ENCODE results near the gene AQP6.
A peak's percentile ranks its signal among the peaks of the same experiment; 100 is the strongest.

The AQP6 gene

DNA sequence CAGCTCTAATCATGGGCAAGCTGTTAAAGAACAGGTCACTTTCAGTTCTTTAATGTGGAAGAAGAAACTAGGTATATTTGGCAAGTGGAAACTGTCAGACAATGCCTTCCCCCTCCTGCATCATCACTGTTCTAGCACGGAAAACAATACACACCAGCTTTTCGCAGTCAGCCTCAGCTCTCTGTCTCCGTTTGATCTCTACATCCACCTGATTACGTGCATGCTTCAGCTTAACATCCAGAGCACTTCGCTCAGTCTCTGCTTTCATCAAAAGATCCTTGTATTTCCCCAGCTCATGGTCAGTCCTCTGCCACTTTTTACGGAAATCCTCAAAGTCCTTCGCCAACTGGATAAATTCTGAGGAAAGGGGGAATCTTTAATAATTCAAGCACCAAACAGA, 33.5 kb downstream of the AQP6 start:
- no peak for DNase-seq

DNA sequence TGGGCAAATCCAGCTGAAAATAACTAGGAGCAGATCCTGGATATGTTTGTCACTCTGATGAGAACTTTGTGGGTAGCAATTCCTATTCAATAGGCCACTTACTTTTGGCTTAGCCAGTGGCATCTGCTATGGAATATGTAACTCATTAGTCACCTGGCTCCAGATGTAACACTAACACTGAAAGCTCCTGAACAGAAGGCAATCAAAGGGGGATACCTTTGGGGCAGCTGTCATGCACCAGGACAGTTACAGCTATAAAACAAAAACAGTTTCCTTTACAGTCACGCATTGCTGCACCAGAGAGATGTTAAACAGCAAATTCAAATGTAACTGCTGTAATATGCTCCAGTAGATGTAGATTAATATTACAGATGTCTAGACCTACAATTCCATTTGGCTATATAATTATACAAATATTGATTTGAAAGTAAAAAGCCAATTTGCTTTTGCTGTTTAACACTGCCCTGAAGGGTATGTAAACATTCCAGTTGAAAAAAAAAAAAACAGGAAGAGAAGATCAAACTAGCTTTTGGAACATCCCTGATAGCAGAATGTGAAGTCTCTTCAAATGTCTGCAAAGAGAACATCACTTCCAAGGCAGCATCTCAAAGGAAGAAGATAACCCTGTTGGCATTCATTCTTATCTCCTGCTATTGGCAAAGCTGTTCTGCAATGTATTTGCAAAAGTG, 34.2 kb downstream of the AQP6 start:
- DNase-seq = no peak

GRCh38 chr12:50013361-50014147, 40.8 kb downstream of the AQP6 start:
- DNase-seq = no peak

DNA sequence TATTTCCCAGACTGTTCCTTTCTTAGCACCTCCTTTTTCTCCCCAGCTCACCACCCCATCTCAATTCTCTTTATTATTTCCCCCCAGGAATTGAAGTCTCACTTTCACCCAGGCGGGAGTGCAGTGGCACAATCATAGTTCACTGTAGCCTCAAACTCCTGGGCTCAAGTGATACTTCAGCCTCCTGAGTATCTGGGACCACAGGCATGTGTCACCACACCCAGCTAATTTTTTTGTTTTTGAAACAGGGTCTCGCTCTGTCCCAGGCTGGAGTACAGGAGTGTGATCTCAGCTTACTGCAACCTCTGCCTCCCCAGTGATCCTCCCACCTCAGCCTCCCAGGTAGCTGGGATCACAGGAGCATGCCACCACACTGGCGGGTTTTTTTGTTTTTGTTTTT, 41.6 kb downstream of the AQP6 start:
- DNase-seq = no peak

DNA sequence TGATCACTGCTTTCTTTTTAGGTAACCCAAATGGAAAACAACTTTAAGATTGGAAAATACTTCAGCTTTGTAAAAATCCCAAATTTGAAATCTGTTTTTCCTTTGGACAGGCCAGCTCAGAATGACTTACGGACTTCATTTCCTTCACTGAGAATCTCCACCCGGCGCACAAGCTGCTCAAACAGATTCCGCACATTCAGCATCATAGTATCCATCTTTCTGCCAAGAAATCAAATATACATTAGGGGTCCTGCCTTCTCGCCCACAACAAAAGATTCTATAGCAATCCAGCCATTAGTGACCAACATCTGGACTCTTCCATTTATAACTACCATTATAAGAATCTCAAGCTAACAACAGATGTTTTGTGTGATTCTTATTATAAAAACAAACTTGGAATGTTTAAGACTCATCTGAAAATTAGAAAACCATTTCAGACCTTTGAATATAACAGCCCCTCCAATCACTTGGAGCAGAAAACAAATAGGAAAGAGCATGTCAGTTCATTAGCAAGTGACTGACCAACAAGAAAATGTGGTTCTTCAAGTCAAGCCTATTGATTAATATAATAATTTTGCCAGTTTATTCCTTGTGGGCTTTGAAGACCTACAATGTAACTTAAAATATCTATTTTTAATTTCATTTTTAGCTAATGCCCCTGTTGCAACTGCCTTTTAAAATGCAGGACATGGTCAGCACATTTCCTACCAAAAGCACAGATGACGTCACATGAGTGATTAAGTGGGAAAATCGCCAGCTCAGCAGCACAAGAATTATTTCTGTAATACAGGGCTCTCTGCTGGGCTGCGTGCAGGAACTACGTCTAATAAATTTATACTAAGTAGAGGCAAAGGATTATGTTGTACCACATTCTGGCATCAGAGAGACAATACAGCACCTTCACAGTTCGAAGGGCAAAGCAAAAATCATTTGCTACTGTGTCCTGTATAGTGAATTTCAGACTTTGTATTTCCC, 44.0 kb downstream of the AQP6 start:
- DNase-seq = no peak

GRCh38 chr12:50017641-50018040, 44.9 kb downstream of the AQP6 start:
- no peak for DNase-seq

DNA sequence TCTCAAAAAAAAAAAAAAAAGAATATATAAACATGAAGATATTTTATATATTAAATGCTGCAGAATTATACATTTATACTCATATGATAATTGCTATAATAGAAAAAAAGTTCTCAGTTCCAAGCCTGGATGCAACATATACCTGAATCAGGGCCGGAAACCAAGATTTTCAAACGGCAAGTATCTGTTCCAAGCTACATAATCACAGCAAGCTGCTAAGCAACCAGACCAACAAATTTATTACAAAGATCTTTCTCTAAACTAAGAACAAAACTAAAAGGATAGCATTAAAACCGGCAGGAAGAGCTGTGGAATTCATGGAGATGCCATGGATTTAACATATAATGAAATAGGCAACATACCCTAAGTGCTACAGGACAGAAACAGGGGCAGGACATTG, 45.4 kb downstream of the AQP6 start:
- no peak for DNase-seq

DNA sequence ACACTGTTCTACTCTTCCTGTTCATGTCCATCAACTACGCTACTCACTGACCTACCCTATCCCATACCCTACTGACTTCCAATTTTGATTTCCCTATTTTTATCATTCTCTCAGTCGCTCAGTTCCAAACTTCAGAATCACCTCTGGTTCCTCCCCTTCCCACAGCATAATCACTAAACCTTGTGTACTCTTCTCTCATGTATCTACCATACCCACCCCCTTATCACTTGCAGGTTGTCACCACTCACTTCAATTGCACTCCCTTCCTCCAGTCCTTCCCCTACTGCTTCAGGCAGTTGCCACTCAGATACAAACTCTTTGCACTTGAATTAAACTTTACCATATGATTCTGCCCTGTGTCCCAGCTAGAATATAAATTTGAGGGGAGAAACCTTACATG, 46.2 kb downstream of the AQP6 start:
- no peak for DNase-seq

DNA sequence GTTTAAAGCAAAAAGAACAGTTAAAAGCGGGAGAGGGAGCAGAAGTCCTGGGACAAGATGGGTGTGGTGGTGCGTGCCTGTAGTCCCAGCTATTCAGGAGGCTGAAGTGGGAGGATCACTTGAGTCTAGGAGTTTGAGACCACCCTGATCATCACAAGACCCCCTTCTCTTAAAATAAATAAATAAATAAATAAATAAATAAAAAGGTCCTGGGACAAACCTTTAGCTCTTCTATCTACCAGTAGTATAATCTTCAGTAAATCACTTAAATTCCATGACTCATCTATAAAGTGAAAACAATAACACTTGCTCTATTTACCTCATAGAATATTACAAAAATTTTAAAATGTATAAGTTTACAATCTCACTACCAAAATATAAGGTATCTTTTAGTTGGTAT, 46.8 kb downstream of the AQP6 start:
- no peak for DNase-seq

DNA sequence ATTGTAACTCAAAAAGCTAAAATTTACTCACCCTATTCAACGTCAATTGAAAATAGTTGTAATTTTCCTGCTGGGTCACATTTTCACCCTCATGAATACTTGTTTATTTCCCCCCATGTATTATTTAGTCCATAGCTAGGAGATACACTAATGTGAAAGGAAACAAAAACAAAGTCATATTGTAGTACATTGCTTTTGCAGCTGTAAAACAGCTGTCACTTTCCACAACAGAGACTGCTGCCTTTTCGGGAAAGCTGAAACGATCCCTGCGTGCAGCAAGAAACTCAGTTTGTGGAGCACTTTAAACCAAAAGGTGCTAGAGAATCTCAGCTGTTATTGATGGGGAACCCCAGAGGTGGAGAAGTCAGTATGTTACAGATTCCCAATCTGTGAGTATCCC, 48.3 kb downstream of the AQP6 start:
- DNase-seq = no peak

DNA sequence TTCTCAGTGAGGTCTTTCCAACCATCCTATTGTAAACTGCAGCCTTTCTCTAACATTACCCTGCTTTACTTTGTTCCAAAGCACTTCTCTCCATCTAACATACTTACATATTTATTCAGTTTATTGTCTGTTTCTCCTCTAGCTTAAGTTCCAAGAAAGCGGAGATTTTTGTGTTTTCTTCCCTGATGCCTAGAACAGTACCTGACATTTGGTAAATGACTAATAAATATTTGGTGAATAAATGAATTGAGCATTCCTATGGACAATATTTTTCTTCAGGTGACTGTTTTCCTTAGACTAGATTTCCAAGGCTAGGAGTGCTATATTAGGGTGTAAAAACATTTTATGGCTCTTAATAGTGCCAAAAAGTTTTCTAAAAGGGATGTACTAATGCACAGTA, 50.2 kb downstream of the AQP6 start:
- no peak for DNase-seq

DNA sequence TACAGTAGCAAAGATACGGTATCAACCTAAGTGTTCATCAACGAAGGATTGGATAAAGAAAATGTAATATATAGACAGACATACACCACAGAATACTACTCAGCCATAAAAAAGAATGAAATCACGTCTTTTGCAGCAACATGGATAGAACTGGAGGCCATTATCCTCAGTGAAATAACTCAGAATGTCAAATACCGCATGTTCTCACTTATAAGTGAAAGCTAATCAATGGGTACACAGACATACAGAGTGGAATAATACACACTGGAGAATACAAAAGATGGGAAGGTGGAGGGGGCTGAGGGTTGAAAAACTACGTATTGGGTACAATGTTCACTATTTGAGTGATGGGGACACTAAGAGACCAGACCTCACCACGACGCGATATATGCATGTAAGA, 51.5 kb downstream of the AQP6 start:
- no peak for DNase-seq

- DNase-seq = no peak
Observed at GRCh38 chr12:50024805-50025186, 52.0 kb downstream of the AQP6 start.

DNA sequence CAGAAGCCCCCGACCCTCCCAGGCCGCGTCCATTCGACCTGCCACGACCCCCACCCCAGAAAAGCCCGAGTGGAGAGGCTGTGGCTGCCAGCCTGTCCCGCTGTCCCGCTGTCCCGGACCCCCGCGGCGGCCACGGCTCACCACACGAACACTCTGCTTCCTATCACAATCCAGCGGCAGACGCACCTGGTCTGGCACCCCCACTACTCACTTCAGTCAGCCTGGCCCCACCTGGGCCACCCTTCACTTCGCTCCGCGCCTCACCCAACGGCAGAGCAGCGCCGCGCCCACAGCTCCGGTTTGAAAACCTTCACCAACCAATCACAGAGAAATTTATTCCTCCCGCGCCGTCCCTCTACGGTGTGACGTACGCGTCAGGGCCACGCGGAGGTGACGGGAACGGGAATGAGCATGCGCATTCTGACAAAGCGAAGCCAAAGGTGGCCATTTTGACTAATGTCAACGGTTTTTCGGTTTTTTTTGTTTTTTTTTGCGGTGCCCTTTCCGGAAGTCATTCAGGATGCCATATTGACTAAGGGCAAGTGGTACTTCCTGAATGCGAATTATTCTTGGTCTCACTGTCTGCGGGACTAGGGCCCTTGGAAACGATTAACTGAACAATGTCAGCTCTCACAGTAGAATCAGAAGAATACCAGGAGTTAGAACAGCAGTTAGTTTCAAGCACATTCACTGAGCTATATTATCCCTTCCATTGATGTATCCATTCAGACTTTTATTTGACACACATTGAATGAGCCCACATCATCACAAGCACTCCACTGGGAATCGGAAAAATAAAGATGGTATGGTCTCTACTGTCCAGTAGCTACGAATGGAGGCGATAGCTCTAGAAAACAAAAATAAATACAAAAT, 52.7 kb downstream of the AQP6 start, which contains the start of gene RACGAP1:
Gene RACGAP1 (minus strand): TSS at position 308 of the 873 bp plus-strand sequence. CDS start 8,779 bp downstream, outside the sequence.
- DNase-seq = peak; percentile 89

DNA sequence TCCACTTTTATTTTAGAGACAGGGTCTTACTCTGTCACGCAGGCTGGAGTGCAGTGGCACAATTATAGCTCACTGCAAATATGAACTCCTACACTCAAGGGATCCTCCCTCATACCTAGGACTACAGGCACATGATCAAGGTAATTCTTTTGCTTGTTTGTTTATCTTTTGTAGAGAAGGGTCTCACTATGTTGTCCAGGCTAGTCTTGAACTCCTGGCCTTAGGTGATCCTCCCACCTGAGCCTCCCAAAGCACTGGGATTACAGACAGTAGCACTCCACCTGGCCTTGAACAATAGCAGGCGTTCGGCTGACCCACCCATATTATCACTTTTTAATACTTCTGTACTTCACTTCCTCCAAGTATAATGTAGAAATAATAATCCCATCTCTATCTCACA, 53.9 kb downstream of the AQP6 start:
- no peak for DNase-seq

Measured in T-helper 9 cell (primary cell).